HEK293T (cell line): ENCODE data around the gene HPCAL4.

Experiments used
- BHLHE40 ChIP-seq: fragments of 450-650 bp; IDR thresholded peaks from 2 replicates; pipeline ENCODE4 v1.6.1; 2016; ENCODE audit warnings: mild to moderate bottlenecking, moderate library complexity, borderline replicate concordance
- CTBP1 ChIP-seq: fragments of 450-650 bp; IDR thresholded peaks from 2 replicates; pipeline ENCODE4 v1.6.1; 2016; ENCODE audit warnings: borderline replicate concordance
- ELF4 ChIP-seq: fragments of 450-650 bp; IDR thresholded peaks from 2 replicates; pipeline ENCODE4 v1.6.1; 2017; ENCODE audit warnings: antibody characterized with exemption
- FOXA1 ChIP-seq: fragments of 450-650 bp; IDR thresholded peaks from 2 replicates; pipeline ENCODE4 v1.6.1; 2016; ENCODE audit warnings: mild to moderate bottlenecking
- FOXK2 ChIP-seq: fragments of 450-650 bp; IDR thresholded peaks from 2 replicates; pipeline ENCODE4 v1.6.1; 2016; ENCODE audit warnings: mild to moderate bottlenecking
- SUZ12 ChIP-seq: fragments of 450-650 bp; IDR thresholded peaks from 2 replicates; pipeline ENCODE4 v1.6.1; 2016; ENCODE audit warnings: mild to moderate bottlenecking

- TF ChIP-seq ELF4 (no peak), BHLHE40 (no peak), CTBP1 (no peak), SUZ12 (no peak), FOXK2 (no peak), FOXA1 (no peak)
Observed at GRCh38 chr1:39642796-39643195, 48.4 kb downstream of the HPCAL4 start.
